B cell (primary cell): ENCODE measurements around the gene ITPR2. TPM values are rescaled to one million over a fixed set of nuclear protein-coding genes. Genes with fewer than 3 reads are reported as not detected.

Experiments used
- ATAC-seq: fragments of 200-7000 bp; cut with Tn5 transposase; one replicate; pipeline ENCODE4 v1.10.0; 2021; ENCODE audit warnings: low read depth, mild to moderate bottlenecking, moderate number of reproducible peaks, moderate library complexity
- CTCF ChIA-PET: fragments of 350-600 bp; sonication (Branson Sonifier 250); formaldehyde crosslinking; loops from one replicate; lab custom pipeline; 2021; ENCODE audit warnings: antibody characterized with exemption, inconsistent platforms; lab: Charles Lee
- POLR2A ChIA-PET: fragments of 350-600 bp; sonication (Branson Sonifier 250); formaldehyde crosslinking; loops from one replicate; lab custom pipeline; 2021; ENCODE audit warnings: antibody characterized with exemption; lab: Charles Lee
- DNase-seq: peaks from one replicate; pipeline ENCODE4 v3.0.0; 2013
- H2AFZ ChIP-seq: 2 replicates; pipeline ENCODE4 v1.6.1; 2012; ENCODE audit warnings: mild to moderate bottlenecking, low read depth, low read length; ENCODE audit not compliant: insufficient read depth, poor library complexity, severe bottlenecking
- H3K27ac ChIP-seq, 2 donors: 1 replicate in 1 of 2; 2 replicates in 1 of 2; pipeline ENCODE4 v1.5.1; 2012 to 2013; ENCODE audit warnings: low read length in 2 of 2, mild to moderate bottlenecking in 2 of 2, moderate library complexity in 1 of 2
- H3K27me3 ChIP-seq, 4 experiments: fragments of 200-600 bp in 1 of 4; sonication (generic) in 1 of 4; replicated peaks in 1 of 4; 1 replicate in 2 of 4; 2 replicates in 2 of 4; pipeline versions ENCODE4 v1.6.1 to v1.7.0; 2013 to 2016; ENCODE audit warnings: low read length in 3 of 4, mild to moderate bottlenecking in 2 of 4, mixed read lengths in 1 of 4, moderate library complexity in 1 of 4; ENCODE audit not compliant: insufficient read depth in 4 of 4, control insufficient read depth in 3 of 4; ENCODE audit errors: control extremely low read depth in 1 of 4
- H3K36me3 ChIP-seq, 2 experiments: replicated peaks in 1 of 2; 1 replicate in 1 of 2; 2 replicates in 1 of 2; pipeline versions ENCODE4 v1.6.1 to v1.7.1; 2013; ENCODE audit warnings: low read length in 1 of 2; ENCODE audit not compliant: insufficient read depth in 2 of 2, control insufficient read depth in 1 of 2; ENCODE audit errors: control extremely low read depth in 1 of 2, extremely low read depth in 1 of 2
- H3K4me1 ChIP-seq, 2 donors: fragments of 200-600 bp in 1 of 2; sonication (generic) in 1 of 2; 1 replicate in 1 of 2; 2 replicates in 1 of 2; pipeline versions ENCODE4 v1.5.1 to v1.6.1; 2013 to 2017; ENCODE audit warnings: low read length in 2 of 2; ENCODE audit not compliant: control insufficient read depth in 2 of 2, insufficient read depth in 2 of 2
- H3K4me2 ChIP-seq: replicated peaks from 2 replicates; pipeline ENCODE3; 2012; ENCODE audit warnings: mild to moderate bottlenecking, low read depth, low read length; ENCODE audit not compliant: poor library complexity, severe bottlenecking
- H3K4me3 ChIP-seq, 5 experiments: fragments of 200-600 bp in 1 of 5; sonication (generic) in 1 of 5; 1 replicate in 3 of 5; 2 replicates in 2 of 5; pipeline versions ENCODE4 v1.5.1 to v1.7.0; 2011 to 2016; ENCODE audit warnings: low read length in 4 of 5, mild to moderate bottlenecking in 4 of 5, low read depth in 2 of 5, control low read depth in 1 of 5, moderate library complexity in 1 of 5; ENCODE audit not compliant: insufficient read depth in 1 of 5; ENCODE audit errors: control extremely low read depth in 1 of 5, extremely low read depth in 1 of 5
- H3K79me2 ChIP-seq: fragments of 200-600 bp; sonication (generic); one replicate; pipeline ENCODE4 v1.6.0; 2016; ENCODE audit warnings: low read length; ENCODE audit not compliant: control insufficient read depth, insufficient read depth
- H3K9ac ChIP-seq: fragments of 200-600 bp; sonication (generic); 2 replicates; pipeline ENCODE4 v1.6.1; 2017; ENCODE audit warnings: mild to moderate bottlenecking, low read length, moderate library complexity
- H3K9me3 ChIP-seq, 3 donors: one replicate each; pipeline versions ENCODE4 v1.6.1 to v1.7.1; 2013; ENCODE audit warnings: low read length in 2 of 3; ENCODE audit not compliant: control insufficient read depth in 2 of 3, insufficient read depth in 1 of 3; ENCODE audit errors: control extremely low read depth in 1 of 3
- H4K20me1 ChIP-seq: 2 replicates; pipeline ENCODE4 v1.6.0; 2012; ENCODE audit warnings: mild to moderate bottlenecking, low read length; ENCODE audit not compliant: insufficient read depth, control insufficient read depth, poor library complexity, severe bottlenecking
- H3K27ac Mint-ChIP-seq: one replicate; pipeline ENCODE4 v1.8.0; 2021; ENCODE audit warnings: mixed read lengths
- H3K27me3 Mint-ChIP-seq: one replicate; pipeline ENCODE4 v1.8.0; 2021; ENCODE audit warnings: mixed read lengths
- H3K4me1 Mint-ChIP-seq: one replicate; pipeline ENCODE4 v1.8.0; 2021; ENCODE audit warnings: mixed read lengths
- H3K4me3 Mint-ChIP-seq: one replicate; pipeline ENCODE4 v1.8.0; 2021; ENCODE audit warnings: mixed read lengths
- H3K9me3 Mint-ChIP-seq: one replicate; pipeline ENCODE4 v1.8.0; 2022; ENCODE audit warnings: mixed read lengths; ENCODE audit not compliant: insufficient read depth
- CTCF ChIP-seq: fragments of 200-600 bp; IDR thresholded peaks from one replicate; pipeline ENCODE4 v1.8.0; 2022; ENCODE audit warnings: antibody characterized with exemption, mild to moderate bottlenecking
- EZH2 ChIP-seq: IDR thresholded peaks from 2 replicates; pipeline ENCODE4 v1.6.1; 2012; ENCODE audit warnings: borderline replicate concordance, low read depth, mild to moderate bottlenecking, moderate library complexity, low read length; ENCODE audit not compliant: insufficient read depth, poor library complexity, severe bottlenecking
- WGBS: methylation state at CpG from one replicate; pipeline ENCODE4 v1.1.5; 2013; ENCODE audit warnings: missing lambda C conversion rate; ENCODE audit not compliant: insufficient coverage; 5-methylcytosine and 5-hydroxymethylcytosine counted together
- intact Hi-C: fragments of 100-400 bp; cut with micrococcal nuclease; formaldehyde crosslinking; loops from one replicate; pipeline ENCODE4 v1.10.0; 2022
- polyA plus RNA-seq: library from polyadenylated mRNA; depleted of rRNA; stranded (reverse); fragments of >200 nt; gene quantifications from 2 replicates; pipeline ENCODE4 v1.2.3, GENCODE V29; 2012
- total RNA-seq, 2 donors: library from RNA; stranded (reverse); fragments of 120-200 nt in 1 of 2; gene quantifications; 1 replicate in 1 of 2; 2 replicates in 1 of 2; pipeline versions ENCODE4 v1.2.3 to v1.2.4, GENCODE V29; 2013 to 2022

Gene ITPR2
- total and polyA plus RNA-seq, 2 donors (not counting 1 experiment from before 2014, with no cell fraction given): 4.3 to 113 TPM

- no peak overlapping the region for H3K4me3 Mint-ChIP-seq
- no peaks in the 10 kb centered on the region for H3K79me2 ChIP-seq
- H3K9ac ChIP-seq: no peak overlapping the region
- no peak for ATAC-seq
- no peak overlapping the region for H2AFZ ChIP-seq
- WGBS: 50% methylated on average over 2 of the region's 6 CpGs
- POLR2A ChIA-PET: no interaction called here
- H3K36me3 ChIP-seq: peaks cover 0 to 5% of the 10 kb centered on the region in 2 experiments
- no peaks in the 10 kb centered on the region for H4K20me1 ChIP-seq
- H3K9me3 ChIP-seq: peaks cover 0 to 10% (median 0%) of the 10 kb centered on the region in 3 donors
- peaks cover 2% of the 10 kb centered on the region for H3K4me1 Mint-ChIP-seq
- H3K27ac ChIP-seq: no peak overlapping the region
- DNase-seq: no peak
- no peaks in the 10 kb centered on the region for H3K27me3 ChIP-seq
- H3K4me1 ChIP-seq: no peaks in the 10 kb centered on the region
- H3K27ac Mint-ChIP-seq: no peak overlapping the region
- CTCF ChIA-PET: no interaction called here
- peaks cover 4% of the 10 kb centered on the region for H3K9me3 Mint-ChIP-seq
- no peak overlapping the region for H3K4me2 ChIP-seq
- no peak overlapping the region for H3K4me3 ChIP-seq
- no peak for TF ChIP-seq CTCF
- intact Hi-C loops: no loop called here
- H3K27me3 Mint-ChIP-seq: no peaks in the 10 kb centered on the region
These were observed 454.3 kb downstream of the ITPR2 start for GRCh38 chr12:26378711-26379110.

GRCh38 chr12:26374934-26375680, 457.9 kb downstream of the ITPR2 start:
- peaks cover 2% of the 10 kb centered on the region for H3K9me3 Mint-ChIP-seq
- no peaks in the 10 kb centered on the region for H3K4me1 ChIP-seq
- H3K4me1 Mint-ChIP-seq: peaks cover 2% of the 10 kb centered on the region
- no peak overlapping the region for H3K4me2 ChIP-seq
- no peak overlapping the region for H3K27ac Mint-ChIP-seq
- CTCF ChIA-PET: interaction anchor here (1.1 kb wide), 1 partner anchor 24 kb away, joined by 3 read pairs; no protein-coding TSS in a partner anchor
- H3K36me3 ChIP-seq: peaks cover 0 to 5% of the 10 kb centered on the region in 2 experiments
- no peak overlapping the region for H3K4me3 Mint-ChIP-seq
- H3K27me3 ChIP-seq: no peaks in the 10 kb centered on the region
- no peak overlapping the region for H2AFZ ChIP-seq
- H3K4me3 ChIP-seq: no peak overlapping the region
- TF ChIP-seq EZH2 (no peak), CTCF (no peak)
- H3K9me3 ChIP-seq: peaks cover 0 to 5% (median 0%) of the 10 kb centered on the region in 3 donors
- WGBS: no CpG with 5 or more reads among the region's 2 CpGs
- intact Hi-C loops: no loop called here
- no peak overlapping the region for H3K9ac ChIP-seq
- ATAC-seq: no peak
- DNase-seq: no peak
- no peaks in the 10 kb centered on the region for H3K27me3 Mint-ChIP-seq
- H3K27ac ChIP-seq: no peak overlapping the region
- no peaks in the 10 kb centered on the region for H3K79me2 ChIP-seq
- no peaks in the 10 kb centered on the region for H4K20me1 ChIP-seq
- POLR2A ChIA-PET: no interaction called here
